ENCODE measurements around the gene C5orf22. TPM values are rescaled to one million over a fixed set of nuclear protein-coding genes. Genes with fewer than 3 reads are reported as not detected.

Gene C5orf22
- total and polyA plus RNA-seq, 2 of the 13 experiments (the other 11 are each of a cell fraction or from before 2014, with no cell fraction given): 14.0 to 21.5 TPM

GRCh38 chr5:31531888-31532547, at the start of gene C5orf22, which contains the start of gene DROSHA (continued):
- TF ChIP-seq ZBTB14 (CRISPR knock-in tag; IDR thresholded peaks at IDR 0.05) (no peak), PPARG (CRISPR knock-in tag; conservative IDR thresholded peaks at IDR 0.05) (no peak), TP53 (CRISPR knock-in tag; conservative IDR thresholded peaks at IDR 0.05) (no peak), MTA1 (CRISPR knock-in tag; IDR thresholded peaks at IDR 0.05; ENCODE audit: borderline replicate concordance) (no peak), ISX (CRISPR knock-in tag; conservative IDR thresholded peaks at IDR 0.05) (0 out of 2 replicates have a peak, but pooled peaks have one; percentile 11), KLF16 (CRISPR knock-in tag; IDR thresholded peaks at IDR 0.05) (no peak), ZNF513 (CRISPR knock-in tag; conservative IDR thresholded peaks at IDR 0.05) (no peak), KDM5A (IDR thresholded peaks at IDR 0.05; ENCODE audit: borderline replicate concordance, low read length) (peak; percentile 81), POLR2AphosphoS5 (IDR thresholded peaks at IDR 0.05; ENCODE audit: low read depth, low read length) (peak; percentile 83), PAWR (CRISPR knock-in tag; IDR thresholded peaks at IDR 0.05; ENCODE audit: borderline replicate concordance) (no peak), PCBP2 (optimal IDR thresholded peaks at IDR 0.05; ENCODE audit: low read depth, low read length, poor library complexity, severe bottlenecking) (no peak), ZSCAN12 (CRISPR knock-in tag; IDR thresholded peaks at IDR 0.05) (no peak), PHF21A (CRISPR knock-in tag; IDR thresholded peaks at IDR 0.05) (peak; percentile 85), KLF11 (CRISPR knock-in tag; IDR thresholded peaks at IDR 0.05) (peak; percentile 43; the same call in 1 of the 2 replicates), SNAPC2 (CRISPR knock-in tag; IDR thresholded peaks at IDR 0.05) (no peak), GLI4 (CRISPR knock-in tag; IDR thresholded peaks at IDR 0.05; ENCODE audit: borderline replicate concordance) (no peak), SNAPC5 (CRISPR knock-in tag; IDR thresholded peaks at IDR 0.05; ENCODE audit: borderline replicate concordance) (no peak), ZNF17 (CRISPR knock-in tag; IDR thresholded peaks at IDR 0.05) (no peak)
- TF ChIP-seq, protein P1, sequence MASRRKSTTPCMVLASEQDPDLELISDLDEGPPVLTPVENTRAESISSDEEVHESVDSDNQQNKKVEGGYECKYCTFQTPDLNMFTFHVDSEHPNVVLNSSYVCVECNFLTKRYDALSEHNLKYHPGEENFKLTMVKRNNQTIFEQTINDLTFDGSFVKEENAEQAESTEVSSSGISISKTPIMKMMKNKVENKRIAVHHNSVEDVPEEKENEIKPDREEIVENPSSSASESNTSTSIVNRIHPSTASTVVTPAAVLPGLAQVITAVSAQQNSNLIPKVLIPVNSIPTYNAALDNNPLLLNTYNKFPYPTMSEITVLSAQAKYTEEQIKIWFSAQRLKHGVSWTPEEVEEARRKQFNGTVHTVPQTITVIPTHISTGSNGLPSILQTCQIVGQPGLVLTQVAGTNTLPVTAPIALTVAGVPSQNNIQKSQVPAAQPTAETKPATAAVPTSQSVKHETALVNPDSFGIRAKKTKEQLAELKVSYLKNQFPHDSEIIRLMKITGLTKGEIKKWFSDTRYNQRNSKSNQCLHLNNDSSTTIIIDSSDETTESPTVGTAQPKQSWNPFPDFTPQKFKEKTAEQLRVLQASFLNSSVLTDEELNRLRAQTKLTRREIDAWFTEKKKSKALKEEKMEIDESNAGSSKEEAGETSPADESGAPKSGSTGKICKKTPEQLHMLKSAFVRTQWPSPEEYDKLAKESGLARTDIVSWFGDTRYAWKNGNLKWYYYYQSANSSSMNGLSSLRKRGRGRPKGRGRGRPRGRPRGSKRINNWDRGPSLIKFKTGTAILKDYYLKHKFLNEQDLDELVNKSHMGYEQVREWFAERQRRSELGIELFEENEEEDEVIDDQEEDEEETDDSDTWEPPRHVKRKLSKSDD (CRISPR knock-in tag; IDR thresholded peaks at IDR 0.05; ENCODE audit: low read depth): no peak
- TF ChIP-seq, protein P2, sequence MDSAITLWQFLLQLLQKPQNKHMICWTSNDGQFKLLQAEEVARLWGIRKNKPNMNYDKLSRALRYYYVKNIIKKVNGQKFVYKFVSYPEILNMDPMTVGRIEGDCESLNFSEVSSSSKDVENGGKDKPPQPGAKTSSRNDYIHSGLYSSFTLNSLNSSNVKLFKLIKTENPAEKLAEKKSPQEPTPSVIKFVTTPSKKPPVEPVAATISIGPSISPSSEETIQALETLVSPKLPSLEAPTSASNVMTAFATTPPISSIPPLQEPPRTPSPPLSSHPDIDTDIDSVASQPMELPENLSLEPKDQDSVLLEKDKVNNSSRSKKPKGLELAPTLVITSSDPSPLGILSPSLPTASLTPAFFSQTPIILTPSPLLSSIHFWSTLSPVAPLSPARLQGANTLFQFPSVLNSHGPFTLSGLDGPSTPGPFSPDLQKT (CRISPR knock-in tag; IDR thresholded peaks at IDR 0.05; ENCODE audit: borderline replicate concordance): no peak
- TF ChIP-seq, protein P3, sequence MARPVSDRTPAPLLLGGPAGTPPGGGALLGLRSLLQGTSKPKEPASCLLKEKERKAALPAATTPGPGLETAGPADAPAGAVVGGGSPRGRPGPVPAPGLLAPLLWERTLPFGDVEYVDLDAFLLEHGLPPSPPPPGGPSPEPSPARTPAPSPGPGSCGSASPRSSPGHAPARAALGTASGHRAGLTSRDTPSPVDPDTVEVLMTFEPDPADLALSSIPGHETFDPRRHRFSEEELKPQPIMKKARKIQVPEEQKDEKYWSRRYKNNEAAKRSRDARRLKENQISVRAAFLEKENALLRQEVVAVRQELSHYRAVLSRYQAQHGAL (CRISPR knock-in tag; IDR thresholded peaks at IDR 0.05; ENCODE audit: not compliant biosample characterization): no peak
